ENCODE measurements around the gene ZNF366.

ZNF366 gene

DNA sequence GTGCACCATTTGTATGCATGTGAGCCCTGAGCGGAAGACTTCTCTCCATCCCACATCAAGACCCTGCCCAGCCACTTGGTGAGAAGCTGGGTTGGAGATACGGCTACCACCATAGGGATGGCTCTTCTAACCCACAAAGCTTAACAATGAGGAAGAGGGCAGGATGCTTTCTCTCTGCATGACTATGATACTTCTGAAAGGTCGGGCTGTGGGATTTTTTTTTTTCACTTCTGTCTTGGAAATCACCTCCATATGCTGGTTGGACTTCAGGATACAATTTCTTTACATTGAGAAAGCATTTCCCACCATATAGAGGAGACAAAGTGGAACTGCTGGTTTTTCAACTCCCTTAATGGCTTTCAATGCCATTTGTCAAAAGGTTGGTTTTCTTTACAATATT is 30.5 kb downstream of the ZNF366 start:
- Histone ChIP-seq H3F3A (ENCODE audit: insufficient read depth) (no peaks in the 10 kb centered on the region), H3K9me2 (replicated peaks; ENCODE audit: insufficient read depth, low read length) (no peaks in the 10 kb centered on the region), H4K20me1 (ENCODE audit: low read depth, low read length) (no peaks in the 10 kb centered on the region), H3K9me3 (ENCODE audit: insufficient read depth, low read length) (no peaks in the 10 kb centered on the region), H2AFZ (ENCODE audit: low read depth, low read length, severe bottlenecking) (no peak overlapping the region), H3K4me2 (ENCODE audit: low read depth, low read length, poor library complexity, severe bottlenecking) (no peak overlapping the region), H3K4me3 (ENCODE audit: insufficient read depth, low read length, poor library complexity, severe bottlenecking) (no peak overlapping the region), H3K27ac (ENCODE audit: low read depth, low read length) (no peak overlapping the region), H3K79me2 (ENCODE audit: insufficient read depth, low read length) (no peaks in the 10 kb centered on the region), H3K27me3 (ENCODE audit: low read length) (no peaks in the 10 kb centered on the region), H3K9ac (ENCODE audit: low read length) (no peak overlapping the region), H3K36me3 (ENCODE audit: low read length) (no peaks in the 10 kb centered on the region)
- no peak for TF ChIP-seq EZH2phosphoT487 (conservative IDR thresholded peaks at IDR 0.05; ENCODE audit: low read length)
- TF ChIP-seq, protein P1, sequence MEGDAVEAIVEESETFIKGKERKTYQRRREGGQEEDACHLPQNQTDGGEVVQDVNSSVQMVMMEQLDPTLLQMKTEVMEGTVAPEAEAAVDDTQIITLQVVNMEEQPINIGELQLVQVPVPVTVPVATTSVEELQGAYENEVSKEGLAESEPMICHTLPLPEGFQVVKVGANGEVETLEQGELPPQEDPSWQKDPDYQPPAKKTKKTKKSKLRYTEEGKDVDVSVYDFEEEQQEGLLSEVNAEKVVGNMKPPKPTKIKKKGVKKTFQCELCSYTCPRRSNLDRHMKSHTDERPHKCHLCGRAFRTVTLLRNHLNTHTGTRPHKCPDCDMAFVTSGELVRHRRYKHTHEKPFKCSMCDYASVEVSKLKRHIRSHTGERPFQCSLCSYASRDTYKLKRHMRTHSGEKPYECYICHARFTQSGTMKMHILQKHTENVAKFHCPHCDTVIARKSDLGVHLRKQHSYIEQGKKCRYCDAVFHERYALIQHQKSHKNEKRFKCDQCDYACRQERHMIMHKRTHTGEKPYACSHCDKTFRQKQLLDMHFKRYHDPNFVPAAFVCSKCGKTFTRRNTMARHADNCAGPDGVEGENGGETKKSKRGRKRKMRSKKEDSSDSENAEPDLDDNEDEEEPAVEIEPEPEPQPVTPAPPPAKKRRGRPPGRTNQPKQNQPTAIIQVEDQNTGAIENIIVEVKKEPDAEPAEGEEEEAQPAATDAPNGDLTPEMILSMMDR (IDR thresholded peaks at IDR 0.05; ENCODE audit: insufficient read depth, low read length, poor library complexity, severe bottlenecking): no peak

DNA sequence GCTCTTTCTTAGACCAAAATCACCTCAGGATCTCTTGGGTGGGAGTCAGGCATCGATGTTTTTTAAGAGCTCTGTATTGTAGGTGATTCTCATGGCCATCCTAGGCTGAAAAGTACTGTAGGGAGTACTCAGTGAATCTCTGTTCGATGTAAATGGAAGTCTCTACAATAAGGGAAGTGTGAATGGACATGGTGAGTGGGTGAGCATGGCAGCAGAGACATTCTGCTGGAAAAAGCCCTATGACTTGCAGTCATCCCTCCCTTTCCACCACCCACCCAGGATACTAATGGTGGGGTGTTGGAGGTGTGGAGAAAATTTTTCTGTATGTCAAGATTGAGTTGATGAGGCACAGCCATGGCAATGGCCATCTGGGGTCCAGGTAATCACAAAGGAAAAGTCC is 30.9 kb downstream of the ZNF366 start:
- Histone ChIP-seq H3K4me3 (ENCODE audit: insufficient read depth, low read length, poor library complexity, severe bottlenecking) (no peak overlapping the region), H3K4me2 (ENCODE audit: low read depth, low read length, poor library complexity, severe bottlenecking) (no peak overlapping the region), H3K79me2 (ENCODE audit: insufficient read depth, low read length) (no peaks in the 10 kb centered on the region), H3K27me3 (ENCODE audit: low read length) (no peaks in the 10 kb centered on the region), H3K27ac (ENCODE audit: low read depth, low read length) (no peak overlapping the region), H3K9me2 (replicated peaks; ENCODE audit: insufficient read depth, low read length) (no peaks in the 10 kb centered on the region), H3K36me3 (ENCODE audit: low read length) (no peaks in the 10 kb centered on the region), H4K20me1 (ENCODE audit: low read depth, low read length) (no peaks in the 10 kb centered on the region), H3K9me3 (ENCODE audit: insufficient read depth, low read length) (no peaks in the 10 kb centered on the region), H2AFZ (ENCODE audit: low read depth, low read length, severe bottlenecking) (no peak overlapping the region), H3K9ac (ENCODE audit: low read length) (no peak overlapping the region), H3F3A (ENCODE audit: insufficient read depth) (no peaks in the 10 kb centered on the region)
- TF ChIP-seq EZH2phosphoT487 (conservative IDR thresholded peaks at IDR 0.05; ENCODE audit: low read length): no peak
- TF ChIP-seq, protein P1 (IDR thresholded peaks at IDR 0.05; ENCODE audit: insufficient read depth, low read length, poor library complexity, severe bottlenecking): no peak

DNA sequence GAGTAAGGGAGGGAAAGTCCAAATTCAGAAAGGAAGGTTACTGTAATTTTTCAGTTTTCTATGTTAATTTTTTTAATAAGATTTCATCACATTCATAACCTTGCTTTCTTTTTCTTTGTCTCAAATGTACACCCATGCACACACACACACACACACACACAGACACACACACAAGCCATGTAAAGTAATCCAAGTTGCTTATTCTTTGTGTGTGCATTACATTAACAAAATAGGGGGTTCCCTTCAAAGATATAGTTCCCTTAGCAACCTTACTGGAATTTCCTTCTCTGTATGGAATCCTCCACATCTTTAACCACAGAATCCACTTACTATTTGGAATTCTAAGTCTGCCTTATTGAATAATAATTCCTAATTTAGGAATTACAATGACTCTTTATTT is 32.7 kb downstream of the ZNF366 start:
- Histone ChIP-seq H3K9ac (ENCODE audit: low read length) (no peak overlapping the region), H3K27me3 (ENCODE audit: low read length) (no peaks in the 10 kb centered on the region), H3K9me3 (ENCODE audit: insufficient read depth, low read length) (no peaks in the 10 kb centered on the region), H4K20me1 (ENCODE audit: low read depth, low read length) (no peaks in the 10 kb centered on the region), H2AFZ (ENCODE audit: low read depth, low read length, severe bottlenecking) (no peak overlapping the region), H3K27ac (ENCODE audit: low read depth, low read length) (no peak overlapping the region), H3F3A (ENCODE audit: insufficient read depth) (no peaks in the 10 kb centered on the region), H3K4me3 (ENCODE audit: insufficient read depth, low read length, poor library complexity, severe bottlenecking) (no peak overlapping the region), H3K36me3 (ENCODE audit: low read length) (no peaks in the 10 kb centered on the region), H3K79me2 (ENCODE audit: insufficient read depth, low read length) (no peaks in the 10 kb centered on the region), H3K4me2 (ENCODE audit: low read depth, low read length, poor library complexity, severe bottlenecking) (no peak overlapping the region), H3K9me2 (replicated peaks; ENCODE audit: insufficient read depth, low read length) (no peaks in the 10 kb centered on the region)
- TF ChIP-seq, protein P1 (IDR thresholded peaks at IDR 0.05; ENCODE audit: insufficient read depth, low read length, poor library complexity, severe bottlenecking): no peak
- no peak for TF ChIP-seq EZH2phosphoT487 (conservative IDR thresholded peaks at IDR 0.05; ENCODE audit: low read length)
